ENCODE measurements around the gene LEP. TPM values are rescaled to one million over a fixed set of nuclear protein-coding genes. Genes with fewer than 3 reads are reported as not detected.
A peak's percentile ranks its signal among the peaks of the same experiment; 100 is the strongest.

The LEP gene
- total and polyA plus RNA-seq, 4 donors, result 0.02 TPM; not detected in 3

DNA sequence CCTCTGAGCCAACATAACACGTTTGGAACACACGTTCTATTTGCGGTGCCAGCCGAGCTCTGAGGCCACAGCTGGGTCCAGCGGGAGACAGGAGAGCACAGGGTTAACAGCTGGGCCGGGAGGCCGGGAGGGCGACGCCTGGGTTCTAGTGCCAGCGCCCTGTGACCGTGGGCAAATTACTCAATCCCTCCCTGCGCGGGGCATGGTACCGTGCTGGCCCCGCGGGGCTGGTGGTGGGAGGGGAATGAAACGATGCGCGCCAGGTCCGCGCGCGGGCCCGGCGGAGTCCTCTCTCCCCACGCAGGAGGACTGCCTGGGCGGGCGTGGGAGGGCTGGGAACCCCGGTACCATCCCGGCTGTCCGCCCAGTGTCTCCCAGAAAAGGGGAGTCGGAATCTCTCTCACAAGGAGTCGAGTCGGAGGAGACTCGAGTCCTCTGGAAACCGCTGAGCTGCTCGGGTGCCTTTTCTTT, 30.4 kb downstream of the LEP start:
- no peak for DNase-seq (ENCODE audit: low spot score)
- Histone ChIP-seq H3K36me3 (ENCODE audit: control insufficient read depth in 4 of 4, insufficient read depth in 3 of 4, low read depth in 1 of 4, low read length in 3 of 4) (no peaks in the 10 kb centered on the region), H3K9ac (ENCODE audit: low read depth in 1 of 2, low read length in 2 of 2) (peak overlapping the region in 1 of 2 donors; percentile 23), H3K9me3 (ENCODE audit: control insufficient read depth in 4 of 4, low read length in 3 of 4) (no peaks in the 10 kb centered on the region), H3K27ac (ENCODE audit: low read depth in 1 of 2, low read length in 2 of 2) (no peak overlapping the region), H3K27me3 (ENCODE audit: control insufficient read depth in 4 of 4, insufficient read depth in 4 of 4, low read length in 3 of 4) (peaks cover 0 to 3% (median 0%) of the 10 kb centered on the region in 4 donors), H3K4me3 (ENCODE audit: low read depth in 1 of 3, low read length in 3 of 3) (peak overlapping the region in 2 of 3 donors; percentile 19 to 27), H3K4me1 (ENCODE audit: control insufficient read depth in 4 of 4, insufficient read depth in 4 of 4, low read length in 3 of 4) (peaks cover 2 to 21% (median 17%) of the 10 kb centered on the region in 4 donors)
- 6% methylated on average over 37 of the region's 37 CpGs for WGBS
- TF ChIP-seq ZBTB33 (IDR thresholded peaks at IDR 0.05), result no peak
- no peak for TF ChIP-seq NR2F2 (IDR thresholded peaks at IDR 0.05)
- no peak for TF ChIP-seq JUND (IDR thresholded peaks at IDR 0.05)
- no peak for TF ChIP-seq TAF1 (conservative IDR thresholded peaks at IDR 0.05)
- no peak for TF ChIP-seq HNF4G (IDR thresholded peaks at IDR 0.05)
- no peak for TF ChIP-seq EGR1 (IDR thresholded peaks at IDR 0.05; ENCODE audit: low read depth in 2 of 2)
- no peak for TF ChIP-seq FOXA2 (IDR thresholded peaks at IDR 0.05)
- TF ChIP-seq FOXA1 (IDR thresholded peaks at IDR 0.05), result no peak
- TF ChIP-seq, protein P1, sequence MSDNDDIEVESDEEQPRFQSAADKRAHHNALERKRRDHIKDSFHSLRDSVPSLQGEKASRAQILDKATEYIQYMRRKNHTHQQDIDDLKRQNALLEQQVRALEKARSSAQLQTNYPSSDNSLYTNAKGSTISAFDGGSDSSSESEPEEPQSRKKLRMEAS (IDR thresholded peaks at IDR 0.05), result no peak
- TF ChIP-seq, protein P2, sequence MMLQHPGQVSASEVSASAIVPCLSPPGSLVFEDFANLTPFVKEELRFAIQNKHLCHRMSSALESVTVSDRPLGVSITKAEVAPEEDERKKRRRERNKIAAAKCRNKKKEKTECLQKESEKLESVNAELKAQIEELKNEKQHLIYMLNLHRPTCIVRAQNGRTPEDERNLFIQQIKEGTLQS (IDR thresholded peaks at IDR 0.05), result no peak
- TF ChIP-seq YY1 (IDR thresholded peaks at IDR 0.05), result no peak
- no peak for TF ChIP-seq GABPA (IDR thresholded peaks at IDR 0.05 in 1 of 2, conservative IDR thresholded peaks at IDR 0.05 in 1 of 2)
- no peak for TF ChIP-seq RAD21 (IDR thresholded peaks at IDR 0.05)
- no peak for TF ChIP-seq RXRA (IDR thresholded peaks at IDR 0.05)
- TF ChIP-seq HNF4A (conservative IDR thresholded peaks at IDR 0.05), result no peak
- TF ChIP-seq SP1 (IDR thresholded peaks at IDR 0.05), result no peak

DNA sequence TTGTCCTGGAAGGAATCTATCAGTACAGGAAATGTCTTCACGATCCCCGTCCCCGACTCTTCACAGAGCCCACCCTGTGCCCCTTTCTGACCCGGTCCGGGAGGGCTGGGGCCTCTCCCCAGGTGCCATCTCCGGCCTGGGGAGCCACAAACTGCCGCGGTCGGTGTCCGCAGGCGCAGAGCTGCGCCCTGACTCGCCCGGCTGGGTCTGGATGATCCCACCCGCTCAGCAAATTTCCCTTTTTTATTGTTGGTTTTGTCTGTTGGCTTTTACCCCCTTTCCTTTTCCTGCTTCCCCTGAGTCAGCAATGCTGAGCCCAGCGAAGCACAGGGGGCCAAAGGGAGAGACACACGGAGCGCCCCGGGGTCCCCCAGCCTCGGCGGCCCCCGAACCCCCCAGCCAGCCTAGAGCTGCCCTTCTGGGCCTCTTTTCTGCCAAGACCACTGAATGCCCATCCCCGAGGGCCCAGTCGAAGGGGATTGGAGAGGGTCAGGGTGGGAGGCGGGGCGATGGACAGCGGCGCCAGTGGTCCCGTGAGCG, 30.9 kb downstream of the LEP start:
- no peak for TF ChIP-seq EGR1 (IDR thresholded peaks at IDR 0.05; ENCODE audit: low read depth in 2 of 2)
- no peak for TF ChIP-seq FOXA1 (IDR thresholded peaks at IDR 0.05)
- no peak for TF ChIP-seq NR2F2 (IDR thresholded peaks at IDR 0.05)
- peaks cover 0 to 3% (median 0%) of the 10 kb centered on the region in 4 donors for H3K27me3 ChIP-seq (ENCODE audit: control insufficient read depth in 4 of 4, insufficient read depth in 4 of 4, low read length in 3 of 4)
- H3K9ac ChIP-seq (ENCODE audit: low read depth in 1 of 2, low read length in 2 of 2), result peak overlapping the region in 1 of 2 donors; percentile 23
- H3K9me3 ChIP-seq (ENCODE audit: control insufficient read depth in 4 of 4, low read length in 3 of 4), result no peaks in the 10 kb centered on the region
- DNase-seq (ENCODE audit: low spot score), result no peak
- no peaks in the 10 kb centered on the region for H3K36me3 ChIP-seq (ENCODE audit: control insufficient read depth in 4 of 4, insufficient read depth in 3 of 4, low read depth in 1 of 4, low read length in 3 of 4)
- H3K27ac ChIP-seq (ENCODE audit: low read depth in 1 of 2, low read length in 2 of 2), result no peak overlapping the region
- peaks cover 2 to 21% (median 17%) of the 10 kb centered on the region in 4 donors for H3K4me1 ChIP-seq (ENCODE audit: control insufficient read depth in 4 of 4, insufficient read depth in 4 of 4, low read length in 3 of 4)
- 21% methylated on average over 30 of the region's 30 CpGs for WGBS
- H3K4me3 ChIP-seq (ENCODE audit: low read depth in 1 of 3, low read length in 3 of 3), result peak overlapping the region in 2 of 3 donors; percentile 19 to 27

- H3K4me1 ChIP-seq (ENCODE audit: control insufficient read depth in 4 of 4, insufficient read depth in 4 of 4, low read length in 3 of 4), result peaks cover 2 to 21% (median 17%) of the 10 kb centered on the region in 4 donors
- 77% methylated on average over 4 of the region's 4 CpGs for WGBS
These were observed 33.3 kb downstream of the LEP start for GRCh38 chr7:128274246-128274883.

More at GRCh38 chr7:128274246-128274883, 33.3 kb downstream of the LEP start:
- Histone ChIP-seq H3K9me3 (ENCODE audit: control insufficient read depth in 4 of 4, low read length in 3 of 4) (peaks cover 0 to 2% (median under 1%) of the 10 kb centered on the region in 4 donors), H3K4me3 (ENCODE audit: low read depth in 1 of 3, low read length in 3 of 3) (no peak overlapping the region), H3K27me3 (ENCODE audit: control insufficient read depth in 4 of 4, insufficient read depth in 4 of 4, low read length in 3 of 4) (no peaks in the 10 kb centered on the region), H3K27ac (ENCODE audit: low read depth in 1 of 2, low read length in 2 of 2) (no peak overlapping the region), H3K9ac (ENCODE audit: low read depth in 1 of 2, low read length in 2 of 2) (no peak overlapping the region), H3K36me3 (ENCODE audit: control insufficient read depth in 4 of 4, insufficient read depth in 3 of 4, low read depth in 1 of 4, low read length in 3 of 4) (no peaks in the 10 kb centered on the region)
- TF ChIP-seq, protein P2 (IDR thresholded peaks at IDR 0.05), result no peak
- no peak for TF ChIP-seq RXRA (IDR thresholded peaks at IDR 0.05)
- TF ChIP-seq JUND (IDR thresholded peaks at IDR 0.05), result no peak
- no peak for TF ChIP-seq SP1 (IDR thresholded peaks at IDR 0.05)
- no peak for TF ChIP-seq ZBTB33 (IDR thresholded peaks at IDR 0.05)
- DNase-seq (ENCODE audit: low spot score), result no peak

All from liver (tissue), 9 donors.